Measurements from ENCODE around the gene SMIM38. TPM values are rescaled to one million over a fixed set of nuclear protein-coding genes. Genes with fewer than 3 reads are reported as not detected.

The SMIM38 gene
- total RNA-seq, 4 donors from 2014 or later: 0.26 to 3.1 (median 0.31) TPM; not detected in 1

GRCh38 chr11:69194956-69195355, 39.2 kb downstream of the SMIM38 start:
- Histone ChIP-seq H3K36me3 (no peaks in the 10 kb centered on the region), H3K27ac (no peak overlapping the region), H3K9me3 (no peaks in the 10 kb centered on the region), H3K4me3 (no peak overlapping the region), H3K4me1 (no peaks in the 10 kb centered on the region), H3K27me3 (peaks cover 4% of the 10 kb centered on the region)
- DNase-seq (ENCODE audit: low spot score in 2 of 2): no peak
- TF ChIP-seq POLR2AphosphoS5 (IDR thresholded peaks at IDR 0.05) (no peak), POLR2A (IDR thresholded peaks at IDR 0.05) (no peak), EP300 (IDR thresholded peaks at IDR 0.05) (no peak)
- TF ChIP-seq, protein P1, sequence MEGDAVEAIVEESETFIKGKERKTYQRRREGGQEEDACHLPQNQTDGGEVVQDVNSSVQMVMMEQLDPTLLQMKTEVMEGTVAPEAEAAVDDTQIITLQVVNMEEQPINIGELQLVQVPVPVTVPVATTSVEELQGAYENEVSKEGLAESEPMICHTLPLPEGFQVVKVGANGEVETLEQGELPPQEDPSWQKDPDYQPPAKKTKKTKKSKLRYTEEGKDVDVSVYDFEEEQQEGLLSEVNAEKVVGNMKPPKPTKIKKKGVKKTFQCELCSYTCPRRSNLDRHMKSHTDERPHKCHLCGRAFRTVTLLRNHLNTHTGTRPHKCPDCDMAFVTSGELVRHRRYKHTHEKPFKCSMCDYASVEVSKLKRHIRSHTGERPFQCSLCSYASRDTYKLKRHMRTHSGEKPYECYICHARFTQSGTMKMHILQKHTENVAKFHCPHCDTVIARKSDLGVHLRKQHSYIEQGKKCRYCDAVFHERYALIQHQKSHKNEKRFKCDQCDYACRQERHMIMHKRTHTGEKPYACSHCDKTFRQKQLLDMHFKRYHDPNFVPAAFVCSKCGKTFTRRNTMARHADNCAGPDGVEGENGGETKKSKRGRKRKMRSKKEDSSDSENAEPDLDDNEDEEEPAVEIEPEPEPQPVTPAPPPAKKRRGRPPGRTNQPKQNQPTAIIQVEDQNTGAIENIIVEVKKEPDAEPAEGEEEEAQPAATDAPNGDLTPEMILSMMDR (IDR thresholded peaks at IDR 0.05): no peak
- WGBS: 47% methylated on average over 4 of the region's 6 CpGs

- Histone ChIP-seq H3K4me1 (peaks cover 2% of the 10 kb centered on the region), H3K36me3 (no peaks in the 10 kb centered on the region), H3K27me3 (peaks cover 8% of the 10 kb centered on the region), H3K4me3 (no peak overlapping the region), H3K9me3 (no peaks in the 10 kb centered on the region), H3K27ac (no peak overlapping the region)
- no peak for DNase-seq (ENCODE audit: low spot score in 2 of 2)
- 75% methylated on average over 31 of the region's 35 CpGs for WGBS
- no peak for TF ChIP-seq EP300 (IDR thresholded peaks at IDR 0.05)
These were observed 40.4 kb downstream of the SMIM38 start for GRCh38 chr11:69195824-69196782.

GRCh38 chr11:69196783-69197169, 41.0 kb downstream of the SMIM38 start:
- no peak overlapping the region for H3K4me3 ChIP-seq

DNA sequence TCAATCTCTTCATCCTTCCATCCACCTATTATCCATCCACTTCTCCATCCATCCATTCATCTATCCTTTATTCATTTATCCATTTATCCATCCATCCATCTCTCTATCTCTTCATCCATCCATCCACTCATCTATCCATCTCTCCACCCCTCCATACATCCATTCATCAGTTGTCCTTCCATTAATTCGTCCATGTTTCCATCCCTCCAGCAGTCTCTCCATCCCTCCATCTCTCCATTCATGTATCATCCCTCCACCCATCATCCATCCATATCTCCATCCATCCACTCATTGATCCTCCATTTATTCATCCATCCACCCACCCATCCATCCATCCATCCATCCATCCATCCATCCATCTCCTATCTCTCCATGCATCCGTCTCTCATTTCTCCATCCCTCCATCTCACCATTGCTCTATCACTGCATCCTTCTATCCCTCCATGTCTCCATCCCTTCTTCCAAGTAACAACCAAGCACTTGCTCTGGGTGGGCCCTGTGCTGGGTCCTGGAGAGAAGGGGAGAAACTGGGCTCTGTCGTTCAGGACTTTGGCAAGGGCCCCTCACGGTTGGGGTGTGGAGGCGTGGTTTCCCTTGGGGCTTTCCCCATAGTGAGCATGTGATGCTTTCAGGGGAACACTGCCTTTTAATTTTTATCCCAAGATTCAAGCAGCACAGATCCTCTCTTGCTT, 43.3 kb downstream of the SMIM38 start:
- TF ChIP-seq POLR2AphosphoS5 (IDR thresholded peaks at IDR 0.05) (no peak), EP300 (IDR thresholded peaks at IDR 0.05) (no peak), POLR2A (IDR thresholded peaks at IDR 0.05) (no peak)
- TF ChIP-seq, protein P1 (IDR thresholded peaks at IDR 0.05): no peak
- H3K27ac ChIP-seq: no peak overlapping the region
- no peaks in the 10 kb centered on the region for H3K36me3 ChIP-seq
- no peaks in the 10 kb centered on the region for H3K9me3 ChIP-seq
- no peak overlapping the region for H3K4me3 ChIP-seq
- peaks cover 18% of the 10 kb centered on the region for H3K27me3 ChIP-seq
- 62% methylated on average over 5 of the region's 5 CpGs for WGBS
- no peak for DNase-seq (ENCODE audit: low spot score in 2 of 2)
- H3K4me1 ChIP-seq: peaks cover 2% of the 10 kb centered on the region

More at GRCh38 chr11:69196783-69197169, 41.0 kb downstream of the SMIM38 start:
- Histone ChIP-seq H3K9me3 (no peaks in the 10 kb centered on the region), H3K36me3 (no peaks in the 10 kb centered on the region), H3K27me3 (peaks cover 13% of the 10 kb centered on the region), H3K27ac (no peak overlapping the region), H3K4me1 (peaks cover 2% of the 10 kb centered on the region)
- 88% methylated on average over 6 of the region's 14 CpGs for WGBS
- TF ChIP-seq POLR2AphosphoS5 (IDR thresholded peaks at IDR 0.05): no peak
- DNase-seq (ENCODE audit: low spot score in 2 of 2): no peak

GRCh38 chr11:69199583-69200315, 44.0 kb downstream of the SMIM38 start:
- Histone ChIP-seq H3K27ac (no peak overlapping the region), H3K9me3 (no peaks in the 10 kb centered on the region), H3K36me3 (no peaks in the 10 kb centered on the region), H3K4me3 (no peak overlapping the region), H3K4me1 (peaks cover 2% of the 10 kb centered on the region), H3K27me3 (peaks cover 18% of the 10 kb centered on the region)
- 72% methylated on average over 10 of the region's 10 CpGs for WGBS
- no peak for TF ChIP-seq POLR2A (IDR thresholded peaks at IDR 0.05)
- DNase-seq (ENCODE audit: low spot score in 2 of 2): no peak

GRCh38 chr11:69200331-69201065, 44.8 kb downstream of the SMIM38 start:
- DNase-seq (ENCODE audit: low spot score in 2 of 2): peak in 1 of 2 donors; percentile 71
- Histone ChIP-seq H3K27ac (no peak overlapping the region), H3K4me1 (peaks cover 2% of the 10 kb centered on the region), H3K36me3 (no peaks in the 10 kb centered on the region), H3K27me3 (peaks cover 18% of the 10 kb centered on the region), H3K9me3 (no peaks in the 10 kb centered on the region), H3K4me3 (no peak overlapping the region)
- TF ChIP-seq EP300 (IDR thresholded peaks at IDR 0.05) (no peak), POLR2A (IDR thresholded peaks at IDR 0.05) (no peak), POLR2AphosphoS5 (IDR thresholded peaks at IDR 0.05) (no peak)
- TF ChIP-seq, protein P1 (IDR thresholded peaks at IDR 0.05): no peak
- 72% methylated on average over 11 of the region's 32 CpGs for WGBS
